ENCODE measurements around the gene INPP5A.
"Not testable (repeated sequence)": the region's sequence is repeated elsewhere in the genome, so short reads cannot be mapped to it uniquely, and the experiment has no call there.

GRCh38 chr10:132599023-132599618 lies 61.5 kb downstream of the INPP5A start:
- not testable (repeated sequence) for TF ChIP-seq CTCF, POLR2A (IDR thresholded peaks at IDR 0.05)
